IPS-15b (cell line): ENCODE measurements around the gene ALDH3A1.

Source experiments
- H3K27me3 ChIP-seq: one replicate; pipeline ENCODE4 v1.6.1; 2013; ENCODE audit warnings: low read length; ENCODE audit not compliant: control insufficient read depth, insufficient read depth
- H3K36me3 ChIP-seq: one replicate; pipeline ENCODE4 v1.6.1; 2013; ENCODE audit warnings: low read length; ENCODE audit not compliant: control insufficient read depth, insufficient read depth
- H3K4me1 ChIP-seq: one replicate; pipeline ENCODE4 v1.6.1; 2013; ENCODE audit warnings: mild to moderate bottlenecking, low read length; ENCODE audit not compliant: control insufficient read depth, insufficient read depth
- H3K4me3 ChIP-seq: one replicate; pipeline ENCODE4 v1.5.1; 2013; ENCODE audit warnings: low read depth, low read length
- H3K9ac ChIP-seq: one replicate; pipeline ENCODE4 v1.6.1; 2013; ENCODE audit warnings: low read depth, mild to moderate bottlenecking, low read length
- H3K9me3 ChIP-seq: one replicate; pipeline ENCODE4 v1.6.1; 2013; ENCODE audit warnings: mild to moderate bottlenecking, low read length; ENCODE audit not compliant: control insufficient read depth, insufficient read depth

The ALDH3A1 gene

DNA sequence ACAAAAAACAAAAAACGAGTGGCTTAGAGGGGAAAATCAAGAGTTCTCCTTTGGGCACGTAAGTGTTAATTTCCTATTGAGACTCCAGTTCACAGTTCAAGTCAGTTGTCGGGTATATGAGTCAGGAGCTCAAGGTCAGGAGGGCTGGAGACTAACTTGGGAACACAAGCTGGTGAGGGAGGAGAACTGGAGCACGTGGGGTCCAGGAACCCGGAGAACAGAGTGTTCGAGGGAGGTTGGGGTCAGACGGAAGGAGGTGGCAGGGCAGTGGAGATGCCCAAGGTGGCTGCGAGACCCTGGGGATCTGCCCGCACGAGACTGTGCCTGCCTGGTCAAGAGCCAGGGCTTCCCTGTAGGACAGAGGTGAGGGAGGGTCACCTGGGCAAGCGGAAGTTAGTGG, 12.0 kb downstream of the ALDH3A1 start:
- no peaks in the 10 kb centered on the region for H3K36me3 ChIP-seq
- H3K4me3 ChIP-seq: no peak overlapping the region
- H3K9ac ChIP-seq: no peak overlapping the region
- H3K27me3 ChIP-seq: no peaks in the 10 kb centered on the region
- no peaks in the 10 kb centered on the region for H3K4me1 ChIP-seq
- no peaks in the 10 kb centered on the region for H3K9me3 ChIP-seq

DNA sequence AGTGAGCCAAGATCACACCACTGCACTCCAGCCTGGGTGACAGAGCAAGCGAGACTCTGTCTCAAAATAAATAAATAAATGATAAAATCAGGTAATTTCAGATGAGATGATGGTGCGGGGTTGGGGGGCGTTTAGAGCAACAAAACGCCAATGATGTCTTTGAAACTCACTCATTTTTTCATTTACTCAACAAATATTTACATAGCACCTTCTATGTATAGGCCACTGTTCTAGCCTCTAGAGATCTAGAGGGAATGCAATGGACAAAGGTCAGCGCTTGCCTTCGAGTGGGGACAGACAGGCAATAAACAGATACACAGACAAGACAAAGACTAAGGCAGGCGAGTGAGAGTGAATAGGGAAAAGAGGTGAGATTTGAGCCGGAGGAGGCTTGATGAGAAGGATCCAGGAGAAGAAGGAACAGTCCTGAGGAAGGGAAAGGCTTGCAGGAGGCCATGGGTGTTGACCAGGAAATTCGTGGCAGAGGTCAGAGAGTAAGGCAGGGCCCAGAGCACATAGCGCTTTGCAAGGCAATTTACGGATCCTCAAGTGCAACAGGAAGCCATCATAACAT, 14.1 kb downstream of the ALDH3A1 start:
- H3K4me3 ChIP-seq: no peak overlapping the region
- H3K36me3 ChIP-seq: no peaks in the 10 kb centered on the region
- H3K9me3 ChIP-seq: no peaks in the 10 kb centered on the region
- no peaks in the 10 kb centered on the region for H3K4me1 ChIP-seq
- no peak overlapping the region for H3K9ac ChIP-seq
- H3K27me3 ChIP-seq: no peaks in the 10 kb centered on the region

DNA sequence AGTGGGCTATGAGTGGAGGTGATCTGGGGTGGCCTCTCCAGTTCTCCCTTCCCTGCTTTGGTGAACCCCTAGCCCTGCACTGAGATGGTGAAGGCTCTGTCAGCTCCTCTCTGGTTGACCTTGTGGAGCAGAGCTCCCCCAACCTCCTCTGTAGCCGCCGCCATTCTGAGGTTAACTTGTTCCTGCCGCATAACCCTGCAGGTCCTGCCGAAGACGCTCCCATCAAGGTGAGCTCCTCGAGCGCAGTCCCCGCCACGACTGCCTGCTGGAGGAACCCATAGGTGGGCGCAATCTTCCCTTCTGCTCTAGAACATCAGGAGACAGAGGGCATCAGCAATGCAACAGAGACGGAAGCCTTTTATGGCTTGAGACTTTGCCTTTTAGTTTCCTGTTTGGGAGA, 16.5 kb downstream of the ALDH3A1 start:
- no peak overlapping the region for H3K9ac ChIP-seq
- no peaks in the 10 kb centered on the region for H3K27me3 ChIP-seq
- no peaks in the 10 kb centered on the region for H3K36me3 ChIP-seq
- H3K4me3 ChIP-seq: no peak overlapping the region
- no peaks in the 10 kb centered on the region for H3K9me3 ChIP-seq
- H3K4me1 ChIP-seq: no peaks in the 10 kb centered on the region

DNA sequence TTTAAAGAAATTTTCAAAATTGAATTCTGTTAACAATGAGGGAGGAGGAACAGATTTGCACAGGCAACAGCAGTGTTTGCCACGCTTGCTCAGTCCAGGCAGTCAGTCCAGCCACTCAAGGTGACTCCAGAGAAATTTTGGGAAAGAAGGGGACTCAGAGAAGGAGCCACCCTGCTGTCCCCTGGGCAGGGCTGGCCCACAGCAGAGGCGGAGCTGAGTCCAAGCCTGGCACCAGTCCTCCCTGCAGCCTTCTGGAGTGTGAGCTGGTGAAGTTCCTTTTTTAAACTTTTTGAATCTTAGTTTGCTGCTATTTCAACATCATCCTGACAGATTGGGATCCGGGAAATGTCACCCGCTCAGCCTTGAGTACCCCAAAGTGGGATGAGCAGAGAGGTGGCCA, 17.3 kb downstream of the ALDH3A1 start:
- H3K36me3 ChIP-seq: no peaks in the 10 kb centered on the region
- no peaks in the 10 kb centered on the region for H3K27me3 ChIP-seq
- H3K9me3 ChIP-seq: no peaks in the 10 kb centered on the region
- no peak overlapping the region for H3K9ac ChIP-seq
- H3K4me1 ChIP-seq: no peaks in the 10 kb centered on the region
- no peak overlapping the region for H3K4me3 ChIP-seq

DNA sequence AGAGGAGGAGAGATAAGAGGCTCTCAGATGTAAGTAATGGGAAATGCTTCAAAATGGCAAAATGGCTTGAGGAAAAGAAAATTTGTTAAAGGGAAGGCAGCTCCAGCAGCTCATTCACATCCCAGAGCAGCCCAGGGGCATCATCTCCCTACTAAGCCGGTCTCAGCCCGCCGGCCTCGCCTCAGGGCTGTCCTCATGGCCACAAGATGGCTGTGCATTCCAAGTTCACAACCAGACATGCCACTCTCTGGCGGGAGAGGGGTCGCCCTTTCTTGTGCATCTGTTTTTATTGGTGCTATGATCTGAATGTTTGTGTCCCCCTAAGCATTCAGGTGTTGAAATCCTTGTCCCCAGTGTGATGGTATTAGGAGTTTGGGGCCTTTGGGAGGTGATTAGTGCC, 18.2 kb downstream of the ALDH3A1 start:
- no peaks in the 10 kb centered on the region for H3K36me3 ChIP-seq

DNA sequence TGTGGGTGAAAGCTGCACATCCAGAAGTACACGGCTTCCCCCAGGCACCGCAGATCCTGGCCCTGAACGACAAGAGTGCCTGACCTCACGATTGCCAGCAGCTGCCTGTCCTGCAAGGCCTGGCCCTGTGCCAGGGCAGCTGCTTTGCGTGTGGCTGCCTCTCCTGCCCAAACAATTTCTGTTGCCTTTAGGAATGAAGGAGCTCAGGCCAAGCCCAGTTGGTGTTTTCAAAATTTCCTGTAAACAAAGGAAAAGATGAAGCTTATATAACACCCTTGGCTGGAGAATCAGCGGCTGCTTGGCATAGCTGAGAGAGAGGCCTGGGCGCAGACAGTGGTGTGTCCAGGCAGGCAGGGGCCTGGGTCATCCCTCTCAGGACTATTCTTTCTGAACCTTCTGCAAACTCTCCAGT, 20.0 kb downstream of the ALDH3A1 start:
- Histone ChIP-seq H3K9ac (no peak overlapping the region), H3K36me3 (no peaks in the 10 kb centered on the region), H3K9me3 (no peaks in the 10 kb centered on the region), H3K4me3 (no peak overlapping the region), H3K4me1 (no peaks in the 10 kb centered on the region), H3K27me3 (no peaks in the 10 kb centered on the region)

More for the DNA sequence above, 18.2 kb downstream of the ALDH3A1 start:
- Histone ChIP-seq H3K4me1 (no peaks in the 10 kb centered on the region), H3K9ac (no peak overlapping the region), H3K9me3 (no peaks in the 10 kb centered on the region), H3K27me3 (no peaks in the 10 kb centered on the region), H3K4me3 (no peak overlapping the region)

DNA sequence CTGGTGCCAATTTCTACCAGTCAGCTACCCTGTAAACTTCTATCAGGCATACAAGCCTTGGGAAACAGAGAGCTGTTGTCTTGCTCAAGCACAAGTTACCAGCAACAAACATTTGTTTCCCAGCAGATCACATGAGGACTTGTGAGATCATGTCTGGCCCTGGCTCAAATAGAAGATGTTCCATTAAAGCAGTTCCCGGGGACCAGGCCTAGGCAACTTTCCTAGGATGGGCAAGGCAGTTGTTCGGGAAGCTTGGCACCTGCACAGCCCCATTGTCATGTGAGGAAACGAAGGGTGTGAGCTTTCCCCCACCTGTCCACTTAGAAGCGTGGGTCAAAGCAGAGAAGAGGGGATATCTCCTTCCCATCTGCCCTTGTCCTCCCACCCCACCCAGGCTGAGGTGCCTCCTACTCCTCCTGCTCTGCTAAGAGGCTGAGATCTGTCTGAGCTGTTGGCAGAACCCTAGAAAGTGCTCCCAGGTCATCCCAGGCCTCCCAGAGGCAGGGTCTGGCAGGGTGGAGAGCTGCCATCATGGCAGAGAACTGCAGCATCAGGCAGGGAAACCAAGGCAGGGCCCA, 20.5 kb downstream of the ALDH3A1 start:
- Histone ChIP-seq H3K27me3 (no peaks in the 10 kb centered on the region), H3K4me3 (no peak overlapping the region), H3K4me1 (no peaks in the 10 kb centered on the region), H3K9ac (no peak overlapping the region), H3K36me3 (no peaks in the 10 kb centered on the region), H3K9me3 (no peaks in the 10 kb centered on the region)

DNA sequence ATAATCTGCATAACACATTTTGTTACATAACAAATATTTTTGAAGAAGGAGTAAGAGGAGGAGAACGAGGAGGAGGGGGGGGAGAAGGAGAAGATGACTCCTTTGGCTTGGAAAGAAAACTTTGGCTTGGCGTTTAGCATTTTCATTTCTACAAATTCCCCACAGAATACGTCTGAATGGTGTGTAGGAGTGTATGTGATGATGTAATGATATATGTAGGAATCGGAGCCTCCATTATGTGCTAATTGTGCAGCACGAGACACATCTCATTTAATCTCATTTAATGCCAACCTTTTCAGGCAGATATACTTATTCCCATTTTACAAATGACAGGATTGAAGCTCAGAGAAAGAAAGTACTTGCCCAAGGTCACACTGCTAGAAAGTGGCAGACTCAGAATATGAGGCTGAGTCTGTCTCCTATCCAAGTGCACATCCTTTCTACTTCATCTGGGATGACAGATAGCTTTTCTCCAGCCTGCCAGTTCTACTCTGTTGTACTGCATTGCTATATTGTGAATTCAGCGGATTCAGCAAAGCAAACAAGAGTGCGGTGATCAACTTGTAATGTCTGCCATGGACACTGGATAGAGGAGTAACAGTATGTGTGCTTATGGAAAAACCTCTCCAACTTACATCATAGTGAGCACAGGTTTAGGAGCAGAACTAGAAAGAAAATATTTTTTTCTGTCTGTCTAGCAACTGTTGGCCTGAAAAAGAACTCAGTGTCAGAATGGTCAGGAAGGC, 21.3 kb downstream of the ALDH3A1 start:
- Histone ChIP-seq H3K9me3 (no peaks in the 10 kb centered on the region), H3K4me1 (no peaks in the 10 kb centered on the region), H3K4me3 (no peak overlapping the region), H3K27me3 (no peaks in the 10 kb centered on the region), H3K9ac (no peak overlapping the region), H3K36me3 (no peaks in the 10 kb centered on the region)

DNA sequence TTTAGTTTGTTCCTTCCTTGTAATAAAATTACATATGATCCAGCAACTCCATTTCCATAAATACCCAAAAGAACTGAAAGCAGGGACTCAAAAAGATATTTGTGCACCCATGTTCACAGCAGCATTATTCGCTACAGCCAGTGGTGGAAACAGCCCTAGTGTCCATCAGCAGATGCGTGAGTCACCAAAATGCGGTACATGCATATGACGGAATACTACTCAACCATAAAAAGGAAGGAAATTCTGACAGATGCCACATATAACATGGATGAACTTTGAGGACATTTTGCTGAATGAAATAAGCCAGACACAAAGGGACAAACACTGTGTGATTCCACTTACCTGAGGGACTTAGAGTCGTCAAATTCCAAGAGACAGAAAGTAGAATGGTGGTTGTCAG, 22.6 kb downstream of the ALDH3A1 start:
- H3K4me3 ChIP-seq: no peak overlapping the region
- no peaks in the 10 kb centered on the region for H3K4me1 ChIP-seq
- H3K36me3 ChIP-seq: no peaks in the 10 kb centered on the region
- H3K9me3 ChIP-seq: no peaks in the 10 kb centered on the region
- no peaks in the 10 kb centered on the region for H3K27me3 ChIP-seq
- H3K9ac ChIP-seq: no peak overlapping the region

DNA sequence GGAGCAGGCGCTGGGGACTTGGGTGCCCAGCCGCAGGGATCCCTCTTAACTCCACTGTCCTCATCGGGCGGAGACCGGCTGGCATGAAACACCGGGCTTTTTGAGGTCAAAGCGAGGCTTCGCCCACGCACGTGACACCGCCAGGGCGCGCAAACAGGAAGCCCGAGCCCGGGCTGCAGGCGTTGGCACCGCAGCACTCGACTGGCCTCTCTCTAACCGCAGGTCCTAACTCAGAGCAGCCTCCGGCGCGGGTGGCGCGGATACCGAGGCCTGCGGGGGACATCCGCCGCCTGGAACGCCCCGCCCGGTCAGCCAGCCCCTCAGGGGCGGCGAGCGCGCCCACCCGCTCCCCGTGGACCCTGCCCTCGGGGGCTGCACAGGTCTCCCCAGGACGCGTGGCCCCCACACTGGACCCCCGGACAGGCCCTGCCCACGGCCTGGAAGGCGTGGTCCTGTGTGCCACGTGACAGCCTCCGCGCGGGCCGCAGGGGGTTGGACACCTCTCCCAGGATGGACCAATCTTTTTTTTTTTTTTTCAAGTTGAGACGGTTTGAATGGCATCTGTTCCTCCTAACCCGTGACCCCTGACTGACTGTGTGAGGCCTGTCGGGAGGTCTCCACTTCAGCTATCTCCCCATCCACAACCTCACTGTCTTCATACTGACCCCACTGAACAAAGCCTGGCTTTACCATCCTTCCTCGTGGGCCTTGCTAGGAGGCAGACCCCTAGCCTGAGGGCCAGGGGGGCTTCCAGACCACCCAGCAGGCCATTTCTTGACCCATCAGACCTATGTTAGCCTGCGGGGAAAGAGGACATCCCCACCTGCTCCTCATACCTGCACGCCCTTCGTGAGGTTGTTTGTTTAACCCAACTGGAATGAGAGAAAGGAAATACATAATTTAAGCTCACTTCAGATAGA, 23.3 kb downstream of the ALDH3A1 start:
- Histone ChIP-seq H3K9me3 (no peaks in the 10 kb centered on the region), H3K4me3 (no peak overlapping the region), H3K27me3 (no peaks in the 10 kb centered on the region), H3K9ac (no peak overlapping the region), H3K36me3 (no peaks in the 10 kb centered on the region), H3K4me1 (no peaks in the 10 kb centered on the region)

DNA sequence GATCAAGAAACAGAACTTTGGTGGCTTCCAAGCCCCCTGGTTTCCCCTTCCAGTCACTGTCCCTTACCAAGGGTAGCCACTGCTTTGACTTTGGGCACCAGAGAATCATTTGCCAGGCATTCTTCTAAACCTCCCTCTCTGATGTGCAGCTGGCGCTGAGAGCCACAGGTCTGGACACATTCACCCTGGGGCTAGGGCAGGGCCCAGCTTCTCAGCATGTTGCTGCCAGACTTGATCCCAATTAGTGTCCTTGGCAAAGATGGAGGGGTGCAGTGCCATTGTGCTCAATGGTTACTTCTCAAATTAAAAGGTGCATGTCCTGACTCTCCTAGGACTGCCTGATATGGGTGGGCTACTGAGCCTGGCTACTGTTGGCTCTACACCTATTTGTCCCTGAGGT, 24.1 kb downstream of the ALDH3A1 start:
- Histone ChIP-seq H3K27me3 (no peaks in the 10 kb centered on the region), H3K4me3 (no peak overlapping the region), H3K9ac (no peak overlapping the region), H3K36me3 (no peaks in the 10 kb centered on the region), H3K9me3 (no peaks in the 10 kb centered on the region), H3K4me1 (no peaks in the 10 kb centered on the region)
